ENCODE results near the gene PKD1.

DNA sequence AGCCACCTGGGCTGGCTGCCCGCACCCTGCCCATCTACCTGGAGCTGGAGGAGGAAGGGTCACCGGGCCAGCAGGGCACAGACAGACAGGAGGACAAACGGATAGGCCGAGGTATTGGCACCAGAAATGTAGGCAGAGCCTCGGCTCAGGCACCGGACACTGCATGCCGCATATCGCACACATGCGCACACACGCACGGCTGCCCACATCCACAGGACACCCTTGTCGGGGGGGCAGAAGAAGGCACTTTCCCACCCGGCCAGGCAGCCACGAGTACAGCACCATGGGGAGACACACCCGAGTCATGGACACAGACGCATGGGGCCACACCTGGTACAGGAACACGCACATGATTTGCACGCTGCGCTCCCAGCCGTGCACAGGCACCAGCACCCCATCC, 46.3 kb upstream of the PKD1 start:
- TF ChIP-seq, protein P1, sequence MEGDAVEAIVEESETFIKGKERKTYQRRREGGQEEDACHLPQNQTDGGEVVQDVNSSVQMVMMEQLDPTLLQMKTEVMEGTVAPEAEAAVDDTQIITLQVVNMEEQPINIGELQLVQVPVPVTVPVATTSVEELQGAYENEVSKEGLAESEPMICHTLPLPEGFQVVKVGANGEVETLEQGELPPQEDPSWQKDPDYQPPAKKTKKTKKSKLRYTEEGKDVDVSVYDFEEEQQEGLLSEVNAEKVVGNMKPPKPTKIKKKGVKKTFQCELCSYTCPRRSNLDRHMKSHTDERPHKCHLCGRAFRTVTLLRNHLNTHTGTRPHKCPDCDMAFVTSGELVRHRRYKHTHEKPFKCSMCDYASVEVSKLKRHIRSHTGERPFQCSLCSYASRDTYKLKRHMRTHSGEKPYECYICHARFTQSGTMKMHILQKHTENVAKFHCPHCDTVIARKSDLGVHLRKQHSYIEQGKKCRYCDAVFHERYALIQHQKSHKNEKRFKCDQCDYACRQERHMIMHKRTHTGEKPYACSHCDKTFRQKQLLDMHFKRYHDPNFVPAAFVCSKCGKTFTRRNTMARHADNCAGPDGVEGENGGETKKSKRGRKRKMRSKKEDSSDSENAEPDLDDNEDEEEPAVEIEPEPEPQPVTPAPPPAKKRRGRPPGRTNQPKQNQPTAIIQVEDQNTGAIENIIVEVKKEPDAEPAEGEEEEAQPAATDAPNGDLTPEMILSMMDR (conservative IDR thresholded peaks at IDR 0.05) = no peak
- TF ChIP-seq ZFX (IDR thresholded peaks at IDR 0.05) = no peak

Measured in C4-2B (cell line).